ENCODE measurements around the gene LRP11.

Gene LRP11

GRCh38 chr6:149885888-149886287, 21.7 kb upstream of the LRP11 start:
- H2AFZ ChIP-seq (ENCODE audit: low read length) = no peak overlapping the region
- peaks cover 7% of the 10 kb centered on the region; the same call in 1 of the 2 replicates for H3K27me3 ChIP-seq (ENCODE audit: insufficient read depth, low read length)
- H3K27ac ChIP-seq (ENCODE audit: low read depth, low read length, poor library complexity, severe bottlenecking) = no peak overlapping the region
- no peak overlapping the region for H3K4me3 ChIP-seq (ENCODE audit: low read depth, low read length, poor library complexity, severe bottlenecking)
- H3K79me2 ChIP-seq (ENCODE audit: insufficient read depth, low read length) = no peaks in the 10 kb centered on the region
- H3K9me3 ChIP-seq (ENCODE audit: low read length) = no peaks in the 10 kb centered on the region
- H3K4me1 ChIP-seq (ENCODE audit: insufficient read depth, low read length, severe bottlenecking) = no peaks in the 10 kb centered on the region
- no peaks in the 10 kb centered on the region for H3K36me3 ChIP-seq (ENCODE audit: insufficient read depth, low read length)
- TF ChIP-seq CTCF (IDR thresholded peaks at IDR 0.05; ENCODE audit: low read length) = no peak
- TF ChIP-seq EZH2 (IDR thresholded peaks at IDR 0.05; ENCODE audit: borderline replicate concordance, low read length) = no peak
- H3K4me2 ChIP-seq (ENCODE audit: low read length) = no peak overlapping the region
- H4K20me1 ChIP-seq (ENCODE audit: insufficient read depth, low read length) = no peaks in the 10 kb centered on the region
- H3K9ac ChIP-seq (ENCODE audit: low read length) = no peak overlapping the region
- no peaks in the 10 kb centered on the region for H3F3A ChIP-seq (ENCODE audit: insufficient read depth, low read length)
- H3K9me2 ChIP-seq (ENCODE audit: low read depth, low read length) = no peaks in the 10 kb centered on the region

GRCh38 chr6:149884617-149885016, 20.5 kb upstream of the LRP11 start:
- no peak overlapping the region for H3K27ac ChIP-seq (ENCODE audit: low read depth, low read length, poor library complexity, severe bottlenecking)
- H3K4me3 ChIP-seq (ENCODE audit: low read depth, low read length, poor library complexity, severe bottlenecking) = no peak overlapping the region
- no peaks in the 10 kb centered on the region for H3K9me2 ChIP-seq (ENCODE audit: low read depth, low read length)
- no peaks in the 10 kb centered on the region for H4K20me1 ChIP-seq (ENCODE audit: insufficient read depth, low read length)
- no peaks in the 10 kb centered on the region for H3K79me2 ChIP-seq (ENCODE audit: insufficient read depth, low read length)
- no peak for TF ChIP-seq EZH2 (IDR thresholded peaks at IDR 0.05; ENCODE audit: borderline replicate concordance, low read length)
- TF ChIP-seq CTCF (IDR thresholded peaks at IDR 0.05; ENCODE audit: low read length) = no peak
- no peak overlapping the region for H2AFZ ChIP-seq (ENCODE audit: low read length)
- H3K4me1 ChIP-seq (ENCODE audit: insufficient read depth, low read length, severe bottlenecking) = no peaks in the 10 kb centered on the region
- no peak overlapping the region for H3K4me2 ChIP-seq (ENCODE audit: low read length)
- H3K9ac ChIP-seq (ENCODE audit: low read length) = no peak overlapping the region
- H3F3A ChIP-seq (ENCODE audit: insufficient read depth, low read length) = no peaks in the 10 kb centered on the region
- no peaks in the 10 kb centered on the region for H3K9me3 ChIP-seq (ENCODE audit: low read length)
- H3K27me3 ChIP-seq (ENCODE audit: insufficient read depth, low read length) = peaks cover 7% of the 10 kb centered on the region; the same call in 1 of the 2 replicates
- H3K36me3 ChIP-seq (ENCODE audit: insufficient read depth, low read length) = no peaks in the 10 kb centered on the region

GRCh38 chr6:149884215-149884614, 20.1 kb upstream of the LRP11 start:
- H3K4me2 ChIP-seq (ENCODE audit: low read length) = no peak overlapping the region

More at GRCh38 chr6:149884215-149884614, 20.1 kb upstream of the LRP11 start:
- H3K9me3 ChIP-seq (ENCODE audit: low read length) = no peaks in the 10 kb centered on the region
- no peak overlapping the region for H2AFZ ChIP-seq (ENCODE audit: low read length)
- H3K27ac ChIP-seq (ENCODE audit: low read depth, low read length, poor library complexity, severe bottlenecking) = no peak overlapping the region
- H3K4me1 ChIP-seq (ENCODE audit: insufficient read depth, low read length, severe bottlenecking) = no peaks in the 10 kb centered on the region
- no peaks in the 10 kb centered on the region for H3K9me2 ChIP-seq (ENCODE audit: low read depth, low read length)
- H3F3A ChIP-seq (ENCODE audit: insufficient read depth, low read length) = no peaks in the 10 kb centered on the region
- no peaks in the 10 kb centered on the region for H3K79me2 ChIP-seq (ENCODE audit: insufficient read depth, low read length)
- no peak overlapping the region for H3K9ac ChIP-seq (ENCODE audit: low read length)
- no peaks in the 10 kb centered on the region for H4K20me1 ChIP-seq (ENCODE audit: insufficient read depth, low read length)
- peaks cover 7% of the 10 kb centered on the region; the same call in 1 of the 2 replicates for H3K27me3 ChIP-seq (ENCODE audit: insufficient read depth, low read length)
- H3K36me3 ChIP-seq (ENCODE audit: insufficient read depth, low read length) = no peaks in the 10 kb centered on the region
- no peak overlapping the region for H3K4me3 ChIP-seq (ENCODE audit: low read depth, low read length, poor library complexity, severe bottlenecking)
- no peak for TF ChIP-seq CTCF (IDR thresholded peaks at IDR 0.05; ENCODE audit: low read length)
- TF ChIP-seq EZH2 (IDR thresholded peaks at IDR 0.05; ENCODE audit: borderline replicate concordance, low read length) = no peak

Measured in OCI-LY1 (cell line).